DMS79 treated with DMSO at 0.1 percent for 48 hours (cell line): Measurements from ENCODE around the gene GLIPR1.
A peak's percentile ranks its signal among the peaks of the same experiment; 100 is the strongest.
"Not testable (repeated sequence)": the region's sequence is repeated elsewhere in the genome, so short reads cannot be mapped to it uniquely, and the experiment has no call there.

ENCODE experiments used
- DNase-seq: peaks from one replicate; lab custom pipeline; 2025; lab: John Stamatoyannopoulos, UW

Gene GLIPR1

DNA sequence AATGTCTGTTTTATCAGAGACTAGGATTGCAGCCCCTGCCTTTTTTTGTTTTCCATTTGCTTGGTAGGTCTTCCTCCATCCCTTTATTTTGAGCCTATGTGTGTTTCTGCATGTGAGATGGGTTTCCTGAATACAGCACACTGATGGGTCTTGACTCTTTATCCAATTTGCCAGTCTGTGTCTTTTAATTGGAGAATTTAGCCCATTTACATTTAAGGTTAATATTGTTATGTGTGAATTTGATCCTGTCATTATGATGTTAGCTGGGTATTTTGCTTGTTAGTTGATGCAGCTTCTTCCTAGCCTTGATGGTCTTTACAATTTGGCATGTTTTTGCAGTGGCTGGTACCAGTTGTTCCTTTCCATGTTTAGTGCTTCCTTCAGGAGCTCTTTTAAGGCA, 40.7 kb downstream of the GLIPR1 start:
- DNase-seq, result not testable (repeated sequence)

GRCh38 chr12:75522124-75522523, 41.6 kb downstream of the GLIPR1 start:
- DNase-seq, result not testable (repeated sequence)

GRCh38 chr12:75525263-75525662, 44.7 kb downstream of the GLIPR1 start:
- no peak for DNase-seq

DNA sequence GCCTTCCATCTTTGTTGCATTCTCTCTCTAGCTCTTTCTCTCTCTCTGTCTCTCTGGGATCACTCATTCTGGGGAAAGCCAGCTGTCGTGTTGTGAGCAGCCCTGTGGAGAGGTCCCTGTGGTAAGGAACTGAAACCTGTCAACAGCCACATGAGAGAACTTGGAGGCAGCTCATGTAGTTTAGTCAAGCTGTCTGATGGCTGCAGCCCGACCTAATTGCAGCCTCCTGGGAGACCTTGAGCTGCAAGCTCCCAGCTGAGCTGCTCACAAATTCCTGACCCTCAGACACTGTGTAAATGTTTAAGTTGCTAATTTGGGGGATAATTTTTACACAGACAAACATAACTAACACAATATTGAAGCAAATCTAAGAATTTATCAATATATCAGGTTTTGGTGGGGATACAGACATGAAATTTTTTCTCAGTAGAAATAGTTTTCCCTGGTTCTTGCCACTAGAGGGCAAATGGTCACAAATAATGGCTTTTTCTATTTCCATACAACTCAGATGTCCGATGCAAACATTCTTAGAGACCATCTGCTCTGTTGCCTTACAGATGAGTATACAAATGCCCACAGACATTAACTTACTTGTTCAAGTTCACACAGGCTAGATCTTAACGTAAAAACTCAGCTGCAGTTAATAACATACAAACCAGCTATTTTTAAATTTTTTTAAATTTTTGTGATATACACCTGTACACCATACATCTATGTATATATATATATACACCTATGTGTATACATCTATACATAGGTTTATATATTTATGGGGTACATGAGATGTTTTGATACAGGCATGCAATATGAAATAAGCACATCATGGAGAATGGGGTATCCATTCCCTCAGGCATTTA, 46.3 kb downstream of the GLIPR1 start:
- DNase-seq, result peak; percentile 20

GRCh38 chr12:75528272-75528671, 47.7 kb downstream of the GLIPR1 start:
- DNase-seq, result no peak

DNA sequence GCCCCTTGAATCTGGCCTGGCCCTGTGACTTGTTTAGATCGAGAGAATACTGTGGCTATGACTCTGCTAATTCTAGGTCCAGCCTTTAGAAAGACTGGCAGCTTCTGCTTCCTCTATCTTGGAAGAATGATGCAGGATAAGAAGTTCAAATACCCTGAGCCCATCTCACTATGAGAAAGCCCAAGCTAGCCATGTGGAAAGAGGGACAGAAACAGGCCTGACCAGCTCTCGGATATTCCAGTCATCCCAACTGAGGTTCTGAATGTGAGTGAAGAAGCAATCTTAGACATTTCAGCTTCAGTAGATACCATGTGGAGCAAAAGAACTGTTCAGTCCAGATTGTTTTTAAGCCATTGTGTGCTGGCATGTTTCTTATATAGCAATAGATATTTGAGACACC, 48.1 kb downstream of the GLIPR1 start:
- no peak for DNase-seq

DNA sequence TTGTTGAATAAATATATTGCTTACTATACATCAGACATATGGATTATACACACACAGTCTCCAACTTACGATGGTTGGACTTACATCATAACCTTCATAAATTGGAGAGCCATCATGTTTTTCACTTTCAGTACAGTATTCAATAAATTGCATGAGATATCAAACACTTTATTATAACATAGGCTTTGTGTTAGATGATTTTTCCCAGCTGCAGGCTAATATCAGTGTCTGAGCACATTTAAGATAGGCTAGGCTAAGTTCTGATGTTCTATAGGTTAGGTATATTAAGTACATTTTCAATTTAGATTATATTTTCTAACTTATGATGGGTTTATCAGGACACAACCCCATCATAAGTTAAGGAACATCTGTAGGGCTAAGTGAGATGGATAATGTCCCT, 48.8 kb downstream of the GLIPR1 start:
- no peak for DNase-seq

DNA sequence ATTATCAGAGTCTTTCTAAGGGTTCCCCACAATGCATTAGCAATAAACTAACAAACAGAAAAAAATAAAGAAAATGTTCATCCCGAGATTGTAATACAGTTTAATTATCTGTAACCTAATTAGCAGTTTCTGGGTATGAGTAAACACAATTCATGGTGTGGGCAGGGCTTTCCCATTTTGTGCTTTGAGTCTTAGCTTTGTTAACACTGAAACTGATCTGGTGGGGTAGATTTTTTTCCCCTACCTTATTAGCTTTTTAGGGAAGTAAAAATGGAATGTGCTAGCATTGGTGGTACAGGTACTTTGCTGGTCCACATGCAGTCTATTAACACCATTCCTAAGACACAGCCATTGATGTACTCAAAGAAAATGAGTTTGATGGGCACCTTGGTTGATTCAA, 49.3 kb downstream of the GLIPR1 start:
- no peak for DNase-seq

- no peak for DNase-seq
Observed at GRCh38 chr12:75533239-75533638, 52.7 kb downstream of the GLIPR1 start.

- no peak for DNase-seq
Observed at GRCh38 chr12:75539889-75540288, 59.3 kb downstream of the GLIPR1 start.

- DNase-seq, result no peak
Observed at GRCh38 chr12:75542942-75543341, 62.4 kb downstream of the GLIPR1 start.

- no peak for DNase-seq
Observed at GRCh38 chr12:75543529-75543928, 63.0 kb downstream of the GLIPR1 start.

- DNase-seq, result no peak
Observed at GRCh38 chr12:75545636-75546035, 65.1 kb downstream of the GLIPR1 start.

GRCh38 chr12:75548879-75549278, 68.3 kb downstream of the GLIPR1 start:
- no peak for DNase-seq

- DNase-seq, result no peak
Observed at GRCh38 chr12:75549989-75550388, 69.4 kb downstream of the GLIPR1 start.

DNA sequence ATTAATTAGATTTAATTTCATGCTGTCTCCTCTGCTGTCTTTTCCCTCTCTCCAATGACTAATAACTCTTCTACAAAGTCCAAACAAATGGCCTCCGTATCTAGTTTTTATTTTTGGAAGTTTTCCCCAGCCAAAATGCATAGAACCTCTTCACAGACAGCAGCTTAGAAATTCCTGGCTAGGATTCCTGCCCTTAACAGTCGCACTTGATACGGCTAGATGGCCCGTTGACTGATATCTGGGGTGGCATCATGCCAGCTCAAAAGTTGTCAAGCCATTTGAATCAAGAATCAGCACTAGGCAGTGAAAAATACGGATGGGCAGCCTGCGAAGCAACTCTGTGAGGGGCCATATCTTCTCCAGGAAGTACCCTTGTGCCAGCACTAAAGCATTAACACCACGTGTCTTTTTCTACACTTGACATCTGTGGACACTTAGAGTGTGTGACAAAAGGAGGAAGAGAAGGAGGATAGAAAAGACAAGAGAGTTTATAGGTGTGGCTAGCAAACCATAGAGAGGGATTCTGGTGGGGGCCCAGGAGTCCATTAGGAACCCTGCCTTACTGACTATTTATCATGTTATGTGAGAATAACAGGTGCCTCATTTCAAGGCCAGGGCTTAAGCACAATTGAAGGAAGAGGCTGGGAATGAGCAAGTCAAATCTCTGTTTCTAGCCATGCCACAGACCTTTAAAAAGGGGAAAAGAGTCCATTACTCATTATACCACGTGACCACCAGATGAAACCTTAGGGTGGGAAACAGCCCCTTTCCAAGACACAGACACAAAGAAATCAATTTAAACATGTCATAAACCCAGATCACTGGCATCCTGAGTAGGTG, 70.1 kb downstream of the GLIPR1 start:
- DNase-seq, result peak; percentile 25

- no peak for DNase-seq
Observed at GRCh38 chr12:75551477-75551876, 70.9 kb downstream of the GLIPR1 start.

- no peak for DNase-seq
Observed at GRCh38 chr12:75553398-75553797, 72.8 kb downstream of the GLIPR1 start.
